ENCODE results near the gene COA6.
"Not testable (repeated sequence)": the region's sequence is repeated elsewhere in the genome, so short reads cannot be mapped to it uniquely, and the experiment has no call there.

The COA6 gene

GRCh38 chr1:234396871-234397270, 23.6 kb downstream of the COA6 start:
- no peak for TF ChIP-seq CTCF (IDR thresholded peaks at IDR 0.05; ENCODE audit: borderline replicate concordance, control extremely low read depth, extremely low read depth, insufficient read depth, missing control alignments)
- in situ Hi-C loops (cut with MboI; ENCODE audit: low sequenced_read_pairs, unreplicated experiment): no loop called here
- DNase-seq (ENCODE audit: low spot score): peak; percentile 55

GRCh38 chr1:234397732-234398131, 24.5 kb downstream of the COA6 start:
- in situ Hi-C loops (cut with MboI; ENCODE audit: low sequenced_read_pairs, unreplicated experiment): no loop called here
- DNase-seq (ENCODE audit: low spot score): no peak
- TF ChIP-seq CTCF (IDR thresholded peaks at IDR 0.05; ENCODE audit: borderline replicate concordance, control extremely low read depth, extremely low read depth, insufficient read depth, missing control alignments): no peak

GRCh38 chr1:234398849-234399381, 25.7 kb downstream of the COA6 start:
- peak; percentile 57 for DNase-seq (ENCODE audit: low spot score)
- in situ Hi-C loops (cut with MboI; ENCODE audit: low sequenced_read_pairs, unreplicated experiment): no loop called here
- no peak for TF ChIP-seq CTCF (IDR thresholded peaks at IDR 0.05; ENCODE audit: borderline replicate concordance, control extremely low read depth, extremely low read depth, insufficient read depth, missing control alignments)

- in situ Hi-C loops (cut with MboI; ENCODE audit: low sequenced_read_pairs, unreplicated experiment): not testable (repeated sequence)
Observed at GRCh38 chr1:234399515-234399914, 26.3 kb downstream of the COA6 start.

GRCh38 chr1:234400773-234401172, 27.5 kb downstream of the COA6 start:
- in situ Hi-C loops (cut with MboI; ENCODE audit: low sequenced_read_pairs, unreplicated experiment): no loop called here
- TF ChIP-seq CTCF (IDR thresholded peaks at IDR 0.05; ENCODE audit: borderline replicate concordance, control extremely low read depth, extremely low read depth, insufficient read depth, missing control alignments): no peak
- peak; percentile 41 for DNase-seq (ENCODE audit: low spot score)

More at GRCh38 chr1:234399515-234399914, 26.3 kb downstream of the COA6 start:
- DNase-seq (ENCODE audit: low spot score): not testable (repeated sequence)

GRCh38 chr1:234401658-234402057, 28.4 kb downstream of the COA6 start:
- no peak for DNase-seq (ENCODE audit: low spot score)
- in situ Hi-C loops (cut with MboI; ENCODE audit: low sequenced_read_pairs, unreplicated experiment): no loop called here
- no peak for TF ChIP-seq CTCF (IDR thresholded peaks at IDR 0.05; ENCODE audit: borderline replicate concordance, control extremely low read depth, extremely low read depth, insufficient read depth, missing control alignments)

- in situ Hi-C loops (cut with MboI; ENCODE audit: low sequenced_read_pairs, unreplicated experiment): no loop called here
- DNase-seq (ENCODE audit: low spot score): no peak
- TF ChIP-seq CTCF (IDR thresholded peaks at IDR 0.05; ENCODE audit: borderline replicate concordance, control extremely low read depth, extremely low read depth, insufficient read depth, missing control alignments): no peak
Observed at GRCh38 chr1:234402939-234403338, 29.7 kb downstream of the COA6 start.
